Lower leg skin (tissue), 3 donors: Measurements from ENCODE around the gene WNT1.

Experiments
- POLR2A ChIP-seq, 2 donors: fragments of 450-650 bp; IDR thresholded peaks; one replicate each; pipeline ENCODE4 v1.6.1; 2016 to 2017; ENCODE audit warnings: antibody characterized with exemption in 2 of 2, mild to moderate bottlenecking in 1 of 2, moderate library complexity in 1 of 2
- TF ChIP-seq, protein P1 (sequence below), 3 donors: fragments of 450-650 bp; IDR thresholded peaks; one replicate each; pipeline ENCODE4 v1.5.1; 2016; ENCODE audit warnings: antibody characterized with exemption in 3 of 3, mild to moderate bottlenecking in 3 of 3, moderate library complexity in 2 of 3

DNA sequence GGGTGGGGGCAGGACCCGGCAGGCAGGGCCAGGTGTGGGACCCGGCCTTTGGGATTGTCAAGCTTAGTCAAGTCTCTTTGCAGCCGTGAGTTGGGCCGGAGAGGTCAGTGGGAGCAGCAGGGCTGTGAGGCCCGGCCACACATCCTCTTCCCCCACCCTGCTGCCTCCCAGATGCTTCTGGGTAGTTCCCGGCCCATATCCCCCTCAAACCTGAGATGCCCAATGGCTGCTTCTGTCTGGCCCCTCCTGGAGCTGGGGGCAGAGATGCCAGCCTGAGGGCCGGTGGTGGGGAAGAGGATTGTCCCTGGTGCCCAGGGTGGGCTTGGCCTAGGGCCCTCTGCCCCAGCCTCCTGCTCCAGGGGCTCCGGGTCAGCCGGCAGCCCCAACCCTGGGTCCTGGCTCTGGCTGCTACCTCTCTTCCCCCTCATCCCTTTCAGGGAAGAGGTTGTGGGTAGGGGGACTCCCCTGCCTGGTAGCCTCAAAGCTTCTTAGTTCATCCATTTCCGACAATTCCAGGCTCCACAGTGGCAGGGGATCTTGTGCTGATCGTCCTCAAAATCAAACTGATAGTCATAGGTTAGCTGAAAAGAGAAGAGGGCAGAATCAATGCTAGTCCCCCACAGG, 43.3 kb downstream of the WNT1 start:
- TF ChIP-seq POLR2A (IDR thresholded peaks at IDR 0.05) = no peak
- TF ChIP-seq, protein P1, sequence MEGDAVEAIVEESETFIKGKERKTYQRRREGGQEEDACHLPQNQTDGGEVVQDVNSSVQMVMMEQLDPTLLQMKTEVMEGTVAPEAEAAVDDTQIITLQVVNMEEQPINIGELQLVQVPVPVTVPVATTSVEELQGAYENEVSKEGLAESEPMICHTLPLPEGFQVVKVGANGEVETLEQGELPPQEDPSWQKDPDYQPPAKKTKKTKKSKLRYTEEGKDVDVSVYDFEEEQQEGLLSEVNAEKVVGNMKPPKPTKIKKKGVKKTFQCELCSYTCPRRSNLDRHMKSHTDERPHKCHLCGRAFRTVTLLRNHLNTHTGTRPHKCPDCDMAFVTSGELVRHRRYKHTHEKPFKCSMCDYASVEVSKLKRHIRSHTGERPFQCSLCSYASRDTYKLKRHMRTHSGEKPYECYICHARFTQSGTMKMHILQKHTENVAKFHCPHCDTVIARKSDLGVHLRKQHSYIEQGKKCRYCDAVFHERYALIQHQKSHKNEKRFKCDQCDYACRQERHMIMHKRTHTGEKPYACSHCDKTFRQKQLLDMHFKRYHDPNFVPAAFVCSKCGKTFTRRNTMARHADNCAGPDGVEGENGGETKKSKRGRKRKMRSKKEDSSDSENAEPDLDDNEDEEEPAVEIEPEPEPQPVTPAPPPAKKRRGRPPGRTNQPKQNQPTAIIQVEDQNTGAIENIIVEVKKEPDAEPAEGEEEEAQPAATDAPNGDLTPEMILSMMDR (IDR thresholded peaks at IDR 0.05) = no peak
